Immature natural killer cell (primary cell): Measurements from ENCODE around the gene EVA1C. TPM values are rescaled to one million over a fixed set of nuclear protein-coding genes. Genes with fewer than 3 reads are reported as not detected.
"Not testable (repeated sequence)": the region's sequence is repeated elsewhere in the genome, so short reads cannot be mapped to it uniquely, and the experiment has no call there.

Source experiments
- DNase-seq, 3 donors: peaks; one replicate each; pipeline ENCODE4 v3.0.0; 2022; ENCODE audit warnings: mixed read lengths in 1 of 3
- H3K27ac Mint-ChIP-seq, 6 donors: one replicate each; pipeline ENCODE4 v1.8.0; 2020; ENCODE audit warnings: mixed read lengths in 6 of 6, mild to moderate bottlenecking in 5 of 6, inconsistent platforms in 4 of 6, moderate library complexity in 3 of 6
- H3K27me3 Mint-ChIP-seq, 3 donors: one replicate each; pipeline ENCODE4 v1.8.0; 2020 to 2021; ENCODE audit warnings: low read depth in 3 of 3, mild to moderate bottlenecking in 3 of 3, mixed read lengths in 3 of 3, moderate library complexity in 3 of 3, inconsistent platforms in 1 of 3
- H3K36me3 Mint-ChIP-seq, 3 donors: one replicate each; pipeline ENCODE4 v1.8.0; 2020; ENCODE audit warnings: mixed read lengths in 3 of 3, inconsistent platforms in 2 of 3, mild to moderate bottlenecking in 2 of 3
- H3K4me1 Mint-ChIP-seq, 2 donors: one replicate each; pipeline ENCODE4 v1.8.0; 2020; ENCODE audit warnings: inconsistent platforms in 2 of 2, mild to moderate bottlenecking in 2 of 2, mixed read lengths in 2 of 2, moderate library complexity in 1 of 2
- H3K4me3 Mint-ChIP-seq, 5 donors: one replicate each; pipeline ENCODE4 v1.8.0; 2020; ENCODE audit warnings: mild to moderate bottlenecking in 5 of 5, mixed read lengths in 5 of 5, inconsistent platforms in 3 of 5, moderate library complexity in 3 of 5
- H3K9me3 Mint-ChIP-seq, 6 donors: one replicate each; pipeline ENCODE4 v1.8.0; 2020; ENCODE audit warnings: mild to moderate bottlenecking in 6 of 6, mixed read lengths in 6 of 6, inconsistent platforms in 4 of 6, moderate library complexity in 3 of 6
- polyA plus RNA-seq, 3 donors: library from polyadenylated mRNA; unstranded; fragments of 300-500 nt; fragmentation: Illumina TruSeq; gene quantifications; one replicate each; pipeline ENCODE4 v1.2.3, GENCODE V29; 2021

Gene EVA1C
- polyA plus RNA-seq, 3 donors from 2014 or later: 9.0 to 33.8 (median 20.0) TPM

- not testable (repeated sequence) for H3K27ac Mint-ChIP-seq, H3K27me3 Mint-ChIP-seq, DNase-seq, H3K4me3 Mint-ChIP-seq, H3K9me3 Mint-ChIP-seq
- Mint-ChIP-seq H3K4me1 (peaks cover 15 to 23% of the 10 kb centered on the region in 2 donors), H3K36me3 (peaks cover 7 to 12% (median 10%) of the 10 kb centered on the region in 3 donors)
Observed at GRCh38 chr21:32531561-32531960, 119.1 kb downstream of the EVA1C start.

DNA sequence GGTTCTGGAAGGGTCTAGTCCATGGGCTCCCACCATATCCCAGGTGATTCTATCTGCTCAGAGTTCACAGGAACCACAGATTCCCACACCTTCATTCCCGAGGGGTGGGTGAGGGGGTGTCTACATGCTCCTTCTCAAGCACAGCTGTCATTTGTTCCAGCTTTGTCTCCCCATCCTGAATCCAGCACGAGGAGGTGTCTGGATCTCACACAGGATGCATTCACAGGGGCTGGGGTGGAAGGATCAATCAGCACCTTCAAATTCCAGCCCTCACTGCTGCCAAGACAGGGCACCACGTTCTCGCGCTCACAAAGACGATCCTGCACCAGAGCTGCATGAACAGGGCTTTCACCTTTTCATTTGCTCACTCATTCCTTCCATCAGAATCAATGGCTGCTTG lies 120.1 kb downstream of the EVA1C start:
- Mint-ChIP-seq H3K9me3 (no peaks in the 10 kb centered on the region), H3K4me3 (no peak overlapping the region), H3K27ac (peak overlapping the region in 1 of 6 donors; percentile 40), H3K4me1 (peaks cover 26 to 34% of the 10 kb centered on the region in 2 donors), H3K36me3 (peaks cover 7 to 10% (median 9%) of the 10 kb centered on the region in 3 donors), H3K27me3 (peaks cover 0 to 5% (median 0%) of the 10 kb centered on the region in 3 donors)
- no peak for DNase-seq

DNA sequence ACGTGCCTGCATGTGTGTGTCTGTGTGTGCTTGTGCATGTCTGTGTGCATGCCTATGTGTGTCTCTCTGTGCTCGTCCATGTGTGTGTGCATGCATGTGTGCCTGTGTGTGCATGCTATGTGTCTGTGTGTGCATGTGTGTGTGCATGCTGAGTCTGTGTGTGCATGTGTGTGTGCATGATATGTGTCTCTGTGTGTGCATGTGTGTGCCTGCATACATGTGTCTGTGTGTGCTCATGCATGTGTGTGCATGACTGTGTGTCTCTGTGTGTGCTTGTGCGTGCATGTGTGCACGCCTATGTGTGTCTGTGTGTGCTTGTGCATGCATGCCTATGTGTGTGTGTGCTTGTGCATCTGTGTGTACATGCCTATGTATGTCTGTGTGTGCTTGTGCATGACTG lies 120.5 kb downstream of the EVA1C start:
- peaks cover 0 to 5% (median 0%) of the 10 kb centered on the region in 3 donors for H3K27me3 Mint-ChIP-seq
- H3K4me1 Mint-ChIP-seq: peaks cover 29 to 37% of the 10 kb centered on the region in 2 donors
- H3K9me3 Mint-ChIP-seq: no peaks in the 10 kb centered on the region
- H3K27ac Mint-ChIP-seq: peak overlapping the region in 2 of 6 donors; percentile 17 to 69
- no peak for DNase-seq
- no peak overlapping the region for H3K4me3 Mint-ChIP-seq
- peaks cover 5 to 10% (median 7%) of the 10 kb centered on the region in 3 donors for H3K36me3 Mint-ChIP-seq

- Mint-ChIP-seq H3K9me3 (no peaks in the 10 kb centered on the region), H3K27ac (peak overlapping the region in 1 of 6 donors; percentile 69), H3K4me1 (peaks cover 33 to 43% of the 10 kb centered on the region in 2 donors), H3K36me3 (peaks cover 5 to 10% (median 7%) of the 10 kb centered on the region in 3 donors), H3K4me3 (no peak overlapping the region), H3K27me3 (peaks cover 0 to 7% (median 0%) of the 10 kb centered on the region in 3 donors)
- no peak for DNase-seq
Observed at GRCh38 chr21:32533611-32534010, 121.1 kb downstream of the EVA1C start.

GRCh38 chr21:32534113-32534512 lies 121.6 kb downstream of the EVA1C start:
- DNase-seq: no peak
- Mint-ChIP-seq H3K27me3 (peaks cover 0 to 7% (median 0%) of the 10 kb centered on the region in 3 donors), H3K4me1 (peaks cover 38 to 48% of the 10 kb centered on the region in 2 donors), H3K9me3 (no peaks in the 10 kb centered on the region), H3K4me3 (no peak overlapping the region), H3K27ac (no peak overlapping the region), H3K36me3 (peaks cover 5 to 10% (median 7%) of the 10 kb centered on the region in 3 donors)

GRCh38 chr21:32535612-32536011 lies 123.1 kb downstream of the EVA1C start:
- no peak for DNase-seq
- H3K4me1 Mint-ChIP-seq: peaks cover 46 to 59% of the 10 kb centered on the region in 2 donors
- no peak overlapping the region for H3K27ac Mint-ChIP-seq
- no peaks in the 10 kb centered on the region for H3K9me3 Mint-ChIP-seq
- peak overlapping the region in 4 of 5 donors; percentile 18 to 66 (median 55) for H3K4me3 Mint-ChIP-seq
- peaks cover 5 to 10% (median 7%) of the 10 kb centered on the region in 3 donors for H3K36me3 Mint-ChIP-seq
- peaks cover 0 to 4% (median 0%) of the 10 kb centered on the region in 3 donors for H3K27me3 Mint-ChIP-seq

- H3K4me3 Mint-ChIP-seq: peak overlapping the region; percentile 67 to 86 (median 72)
- H3K36me3 Mint-ChIP-seq: peaks cover 8 to 10% (median 10%) of the 10 kb centered on the region in 3 donors
- no peak for DNase-seq
- peak overlapping the region in 5 of 6 donors; percentile 41 to 92 (median 68) for H3K27ac Mint-ChIP-seq
- H3K9me3 Mint-ChIP-seq: no peaks in the 10 kb centered on the region
- H3K27me3 Mint-ChIP-seq: peaks cover 0 to 4% (median 0%) of the 10 kb centered on the region in 3 donors
- peaks cover 44 to 68% of the 10 kb centered on the region in 2 donors for H3K4me1 Mint-ChIP-seq
Observed at GRCh38 chr21:32537569-32537881, 125.0 kb downstream of the EVA1C start.

- H3K4me1 Mint-ChIP-seq: peaks cover 44 to 64% of the 10 kb centered on the region in 2 donors
- peak overlapping the region; percentile 57 to 77 (median 73) for H3K4me3 Mint-ChIP-seq
- H3K36me3 Mint-ChIP-seq: peaks cover 4 to 6% (median 5%) of the 10 kb centered on the region in 3 donors
- peak overlapping the region; percentile 47 to 88 (median 74) for H3K27ac Mint-ChIP-seq
- peaks cover 0 to 4% (median 0%) of the 10 kb centered on the region in 3 donors for H3K27me3 Mint-ChIP-seq
- peak; percentile 65 to 79 (median 74) for DNase-seq
- H3K9me3 Mint-ChIP-seq: no peaks in the 10 kb centered on the region
Observed at GRCh38 chr21:32538147-32538792, 125.8 kb downstream of the EVA1C start.

DNA sequence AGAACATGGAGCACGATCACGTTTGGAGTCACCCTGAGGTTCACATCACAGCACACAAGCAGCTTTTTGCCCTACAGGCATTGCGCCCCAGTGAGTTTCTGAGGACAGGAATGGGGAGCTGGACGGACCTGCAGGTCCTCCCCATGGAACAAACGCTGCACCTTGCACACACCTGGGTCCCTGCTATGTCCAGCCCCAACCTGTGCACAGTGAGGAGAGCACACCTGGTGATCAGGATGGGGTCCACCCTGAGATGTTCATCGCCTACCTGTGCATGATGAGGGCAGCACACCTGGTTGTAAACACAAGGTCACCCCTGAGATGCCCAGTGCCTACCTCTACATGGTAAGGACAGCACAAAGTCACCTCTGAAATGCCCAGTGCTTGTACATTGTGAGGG lies 126.9 kb downstream of the EVA1C start:
- Mint-ChIP-seq H3K27me3 (peaks cover 0 to 4% (median 0%) of the 10 kb centered on the region in 3 donors), H3K9me3 (no peaks in the 10 kb centered on the region), H3K36me3 (peaks cover 0 to 3% (median 3%) of the 10 kb centered on the region in 3 donors), H3K4me1 (peaks cover 46 to 71% of the 10 kb centered on the region in 2 donors), H3K4me3 (peak overlapping the region in 2 of 5 donors; percentile 74 to 77), H3K27ac (peak overlapping the region in 4 of 6 donors; percentile 47 to 88 (median 70))
- DNase-seq: no peak

DNA sequence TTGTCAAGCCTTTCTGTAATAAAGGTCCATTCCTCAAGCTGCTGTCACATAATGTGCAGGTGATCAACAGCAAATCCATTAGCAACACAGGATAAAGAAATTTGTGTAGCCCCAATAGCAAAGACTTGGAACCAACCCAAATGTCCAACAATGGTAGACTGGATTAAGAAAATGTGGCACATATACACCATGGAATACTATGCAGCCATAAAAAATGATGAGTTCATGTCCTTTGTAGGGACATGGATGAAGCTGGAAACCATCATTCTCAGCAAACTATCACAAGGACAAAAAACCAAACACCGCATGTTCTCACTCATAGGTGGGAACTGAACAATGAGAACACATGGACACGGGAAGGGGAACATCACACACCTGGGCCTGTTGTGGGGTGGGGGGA lies 130.6 kb downstream of the EVA1C start:
- not testable (repeated sequence) for H3K9me3 Mint-ChIP-seq, H3K27ac Mint-ChIP-seq, H3K4me3 Mint-ChIP-seq, DNase-seq, H3K27me3 Mint-ChIP-seq, H3K36me3 Mint-ChIP-seq
- peaks cover 26 to 47% of the 10 kb centered on the region in 2 donors for H3K4me1 Mint-ChIP-seq

GRCh38 chr21:32543975-32544374 lies 131.5 kb downstream of the EVA1C start:
- Mint-ChIP-seq H3K27ac (no peak overlapping the region), H3K9me3 (no peaks in the 10 kb centered on the region), H3K4me1 (peaks cover 19 to 38% of the 10 kb centered on the region in 2 donors), H3K4me3 (no peak overlapping the region), H3K27me3 (no peaks in the 10 kb centered on the region), H3K36me3 (peaks cover 3 to 10% (median 5%) of the 10 kb centered on the region in 3 donors)
- DNase-seq: no peak

DNA sequence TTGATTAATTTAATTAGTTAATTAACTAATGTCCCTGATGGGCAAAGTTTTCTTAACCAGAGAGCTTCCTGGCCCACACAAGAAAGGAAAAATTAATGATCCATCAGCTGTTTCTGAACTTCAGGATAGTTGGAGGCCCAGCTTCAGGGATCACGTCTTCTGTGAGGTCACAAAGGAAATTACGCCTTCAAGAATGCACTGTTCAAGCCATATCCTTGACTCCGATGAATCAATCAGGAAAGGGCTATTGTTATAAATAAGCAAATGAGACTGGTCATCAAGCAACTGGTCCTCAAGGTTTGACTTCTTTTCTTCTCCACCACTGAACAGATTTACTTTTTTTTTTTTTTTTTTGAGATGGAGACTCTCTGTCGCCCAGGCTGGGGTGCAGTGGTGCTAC lies 132.2 kb downstream of the EVA1C start:
- H3K27ac Mint-ChIP-seq: no peak overlapping the region
- no peaks in the 10 kb centered on the region for H3K9me3 Mint-ChIP-seq
- peaks cover 3 to 10% (median 5%) of the 10 kb centered on the region in 3 donors for H3K36me3 Mint-ChIP-seq
- DNase-seq: no peak
- H3K4me3 Mint-ChIP-seq: no peak overlapping the region
- no peaks in the 10 kb centered on the region for H3K27me3 Mint-ChIP-seq
- H3K4me1 Mint-ChIP-seq: peaks cover 11 to 30% of the 10 kb centered on the region in 2 donors

DNA sequence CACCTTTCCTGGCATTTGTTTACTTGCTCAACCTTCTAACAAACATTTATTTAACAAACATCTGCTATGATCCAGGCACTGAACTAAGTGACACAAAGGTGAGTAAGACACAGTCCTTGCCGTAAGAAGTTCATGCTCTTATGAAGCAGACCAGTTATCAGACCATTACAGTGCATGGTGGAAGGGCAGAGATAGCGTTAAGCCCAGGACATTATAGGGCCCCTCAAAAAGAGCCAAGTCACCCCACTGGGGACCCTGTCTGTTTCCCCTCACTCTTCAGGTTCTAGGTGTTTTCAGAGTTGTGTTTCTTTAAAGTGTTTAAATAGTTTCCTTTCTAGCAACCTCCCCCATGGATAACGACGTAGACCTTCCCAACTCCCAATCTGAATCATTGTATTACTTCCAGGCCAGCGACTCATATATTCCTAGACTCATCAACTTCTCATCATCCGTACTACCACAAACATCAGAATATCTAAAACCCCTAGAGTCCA lies 133.5 kb downstream of the EVA1C start:
- DNase-seq: no peak
- Mint-ChIP-seq H3K4me3 (no peak overlapping the region), H3K4me1 (peaks cover 8 to 25% of the 10 kb centered on the region in 2 donors), H3K27ac (peak overlapping the region in 1 of 6 donors; percentile 26), H3K36me3 (peaks cover 3 to 8% (median 5%) of the 10 kb centered on the region in 3 donors), H3K27me3 (no peaks in the 10 kb centered on the region), H3K9me3 (no peaks in the 10 kb centered on the region)

GRCh38 chr21:32547018-32547417 lies 134.5 kb downstream of the EVA1C start:
- Mint-ChIP-seq H3K4me3 (no peak overlapping the region), H3K9me3 (no peaks in the 10 kb centered on the region), H3K27me3 (no peaks in the 10 kb centered on the region)

More at GRCh38 chr21:32547018-32547417, 134.5 kb downstream of the EVA1C start:
- peaks cover 8 to 21% of the 10 kb centered on the region in 2 donors for H3K4me1 Mint-ChIP-seq
- DNase-seq: no peak
- peak overlapping the region in 1 of 6 donors; percentile 20 for H3K27ac Mint-ChIP-seq
- H3K36me3 Mint-ChIP-seq: peaks cover 5 to 7% (median 6%) of the 10 kb centered on the region in 3 donors
